GM19351 (cell line): ENCODE data around the gene ACVR1C.

Experiments
- ATAC-seq: cut with Tn5 transposase; IDR thresholded peaks from one replicate; pipeline ENCODE4 v1.9.1; 2021; ENCODE audit warnings: mild to moderate bottlenecking, moderate library complexity; ENCODE audit not compliant: unreplicated experiment

Gene ACVR1C

DNA sequence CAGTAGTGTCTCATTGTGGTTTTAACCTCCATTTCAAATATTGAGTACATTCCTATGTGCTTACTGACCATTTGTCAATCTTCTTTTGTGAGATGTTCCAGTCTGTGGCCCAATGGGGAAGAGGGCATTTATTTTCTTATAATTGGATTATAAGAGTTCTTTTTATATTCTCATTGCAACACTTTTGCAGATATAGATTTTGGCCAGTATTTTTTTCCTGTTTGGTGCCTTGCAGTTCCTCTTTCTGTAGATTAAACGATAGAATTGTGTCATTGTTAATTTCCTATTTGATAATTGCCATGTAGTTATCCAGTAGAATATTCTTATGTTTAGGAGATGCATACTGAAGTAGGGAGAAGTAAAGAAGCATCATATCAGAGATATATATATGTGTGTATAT lies 128.3 kb downstream of the ACVR1C start:
- ATAC-seq, result no peak

DNA sequence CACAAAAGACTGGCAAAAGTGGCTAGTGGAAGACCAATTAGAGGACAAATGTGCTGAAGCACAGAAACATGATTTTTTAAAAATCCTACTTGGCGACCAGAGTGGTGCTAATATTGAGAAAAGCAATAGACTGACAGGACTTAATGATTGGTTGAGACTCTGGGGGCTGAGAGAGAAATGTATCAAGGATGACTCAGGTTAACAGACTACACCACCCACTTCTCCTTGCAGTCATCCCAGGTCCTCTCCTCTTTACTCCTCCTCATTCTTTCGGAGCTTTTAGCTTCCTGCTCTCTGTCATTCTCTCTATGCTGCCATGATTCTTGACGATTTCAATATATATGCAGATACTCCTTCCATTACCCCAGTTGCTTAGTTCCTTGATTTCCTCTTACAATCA lies 130.2 kb downstream of the ACVR1C start:
- ATAC-seq, result no peak

DNA sequence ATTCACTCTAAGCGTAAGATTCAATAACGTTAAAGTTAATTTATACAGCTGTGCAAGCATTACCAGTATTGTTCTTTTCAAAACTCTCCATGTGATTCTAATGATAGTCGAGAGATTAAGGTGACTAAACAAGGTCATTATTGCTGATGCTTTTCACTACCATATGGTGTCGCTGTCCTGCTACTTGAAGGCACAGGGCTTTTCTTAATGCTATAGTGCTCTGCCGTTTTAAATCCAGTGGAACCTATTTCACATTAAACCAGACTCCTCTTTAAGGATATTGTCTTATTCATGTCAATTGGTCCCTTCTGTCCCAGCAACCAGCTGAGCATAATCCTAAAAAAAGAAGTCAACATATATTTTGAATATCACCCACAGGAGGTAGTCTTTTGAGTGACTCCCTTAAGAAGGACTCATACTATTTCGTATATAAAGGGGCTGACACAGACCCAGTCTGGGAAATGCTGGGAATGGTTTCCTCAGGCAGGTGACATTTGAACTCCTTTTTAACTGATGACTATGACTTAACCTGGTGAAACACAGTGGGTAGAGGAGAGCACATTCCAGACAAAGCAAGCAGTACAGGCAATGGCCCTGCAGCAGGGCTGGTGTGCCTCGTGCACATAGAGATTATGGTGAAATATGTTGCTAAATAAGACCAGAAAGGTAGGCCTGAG lies 130.9 kb downstream of the ACVR1C start:
- peak; percentile 94 for ATAC-seq

- ATAC-seq, result peak; percentile 97
Observed at GRCh38 chr2:157492189-157492773, 136.4 kb downstream of the ACVR1C start.

DNA sequence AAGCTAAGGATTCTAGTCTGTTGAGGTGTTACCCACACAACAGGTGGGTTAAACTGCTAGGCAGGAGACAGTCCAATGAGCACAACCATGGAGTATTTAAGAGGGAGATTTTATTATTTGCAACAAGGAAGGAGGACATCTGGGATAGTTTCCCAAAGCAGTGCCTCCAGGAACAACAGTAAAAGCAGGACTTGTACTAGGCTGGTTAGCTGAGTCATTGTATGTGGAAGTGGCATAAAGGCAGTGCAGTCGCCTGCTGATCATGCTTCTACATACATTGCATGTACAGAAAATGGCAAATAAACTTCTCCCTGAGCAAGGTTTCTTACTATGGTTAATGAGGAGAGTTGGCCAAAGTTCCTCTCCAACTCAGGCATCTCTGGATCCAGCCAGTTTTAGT lies 138.7 kb downstream of the ACVR1C start:
- no peak for ATAC-seq

- ATAC-seq, result no peak
Observed at GRCh38 chr2:157488877-157489276, 139.8 kb downstream of the ACVR1C start.

GRCh38 chr2:157487747-157488146 lies 140.9 kb downstream of the ACVR1C start:
- no peak for ATAC-seq

- no peak for ATAC-seq
Observed at GRCh38 chr2:157487271-157487610, 141.4 kb downstream of the ACVR1C start.

DNA sequence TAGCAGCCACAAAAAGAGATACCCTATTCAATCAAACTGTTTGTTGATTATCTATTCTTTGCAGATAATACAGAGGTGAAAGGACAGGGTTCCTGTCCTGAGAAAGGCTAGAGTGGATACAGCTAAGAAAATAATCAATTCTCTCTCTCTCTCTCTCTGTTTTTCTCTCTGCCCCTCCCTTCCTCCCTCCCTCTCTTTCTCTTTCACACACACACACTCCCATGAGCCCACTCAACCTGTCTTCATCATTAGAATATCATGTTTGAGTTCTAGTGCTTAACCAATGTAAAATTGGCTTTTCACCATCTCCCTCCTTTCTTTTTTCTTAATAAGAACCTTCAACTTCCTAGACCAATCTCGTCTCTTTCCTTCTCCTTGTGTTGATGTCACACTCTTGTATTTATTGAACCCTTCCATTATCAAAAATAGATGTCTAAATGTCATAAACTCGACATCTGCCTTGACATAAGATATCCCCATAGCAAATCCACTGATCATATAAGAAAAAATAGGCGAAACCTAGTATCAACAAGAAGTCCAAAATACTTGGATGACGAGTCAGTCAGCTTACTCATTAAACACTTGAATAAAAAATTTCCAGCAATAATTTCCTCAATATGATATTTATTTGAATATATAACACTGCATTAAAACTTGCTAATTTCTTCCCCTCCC lies 141.9 kb downstream of the ACVR1C start:
- ATAC-seq, result no peak

DNA sequence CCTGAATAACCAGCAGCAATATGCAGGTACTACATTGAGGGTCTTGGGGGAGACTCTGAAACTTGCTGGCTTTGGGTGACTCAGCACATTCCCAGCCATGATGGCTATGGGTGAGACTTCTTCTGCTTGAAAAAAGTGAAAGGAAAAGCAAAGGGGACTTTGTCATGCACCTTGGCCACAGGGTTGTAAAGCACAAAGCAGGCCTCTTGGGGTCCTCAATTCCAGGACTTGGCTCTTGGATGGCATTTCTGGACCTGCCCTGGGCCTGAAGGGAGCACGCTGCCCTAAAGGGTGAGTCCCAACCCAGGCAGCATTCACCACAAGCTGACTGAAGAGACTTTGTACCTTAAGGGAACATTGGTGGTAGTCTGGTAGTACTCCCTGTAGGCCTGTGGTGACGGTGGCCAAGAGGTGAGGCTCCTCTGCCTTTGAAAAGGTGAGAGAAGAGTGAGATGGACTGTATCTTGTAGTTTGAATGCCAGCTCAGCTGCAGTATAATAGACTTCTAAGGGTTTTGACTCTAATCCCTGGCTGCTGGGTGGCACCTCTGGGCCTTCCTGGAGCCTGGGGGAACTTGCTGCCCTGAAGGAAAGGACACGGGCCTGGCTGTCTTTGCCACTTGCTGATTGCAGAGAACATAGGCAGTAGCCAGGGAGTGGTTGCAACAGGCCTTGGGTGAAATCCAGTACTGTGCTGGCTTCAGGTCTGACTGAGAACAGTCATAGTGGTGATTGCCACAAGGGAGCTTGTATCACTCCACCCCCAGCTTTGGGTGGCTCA lies 148.3 kb downstream of the ACVR1C start:
- peak; percentile 81 for ATAC-seq

DNA sequence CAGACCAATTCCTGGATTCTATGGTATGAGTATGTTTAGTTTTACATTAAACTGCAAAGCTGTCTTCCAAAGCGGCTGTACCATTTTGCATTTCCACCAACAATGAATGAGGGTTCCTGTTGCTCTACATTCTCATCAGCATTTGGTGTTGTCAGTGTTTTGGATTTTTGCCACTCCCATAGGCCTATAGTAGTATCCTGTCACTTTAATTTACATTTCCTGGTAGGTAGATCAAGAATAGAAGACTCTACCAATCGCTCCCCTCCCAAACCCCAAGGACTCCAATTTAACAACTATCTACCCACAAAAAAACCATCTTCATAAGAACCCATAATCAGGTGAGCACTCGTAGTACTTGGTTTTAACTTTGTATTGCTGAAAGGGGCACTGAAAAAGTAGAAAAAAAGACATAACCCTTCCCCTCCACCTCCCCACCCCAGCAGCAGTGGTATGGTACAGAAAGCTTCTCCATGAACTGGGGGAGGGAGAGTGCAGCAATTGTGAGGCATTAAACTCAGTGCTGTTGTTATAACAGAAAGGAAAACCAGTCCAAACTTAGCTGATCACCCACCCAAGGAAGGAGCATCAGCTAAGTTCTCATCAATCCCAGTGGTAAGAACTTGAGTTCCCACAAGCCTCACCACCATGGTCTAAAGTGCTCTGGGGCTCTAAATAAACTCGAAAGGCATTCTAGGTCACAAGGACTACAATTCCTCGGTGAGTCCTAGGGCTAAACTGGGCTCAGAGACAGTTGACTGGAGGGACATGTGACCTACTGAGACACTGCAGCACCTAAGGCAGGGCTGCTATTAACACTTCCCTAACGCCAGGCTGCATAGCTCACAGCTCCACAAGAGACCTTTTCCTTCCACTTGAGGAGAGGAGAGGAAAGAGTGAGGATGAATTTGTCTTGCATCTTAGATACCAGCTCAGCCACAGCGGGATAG lies 149.3 kb downstream of the ACVR1C start:
- ATAC-seq, result peak; percentile 43

- ATAC-seq, result no peak
Observed at GRCh38 chr2:157477919-157478318, 150.7 kb downstream of the ACVR1C start.

- no peak for ATAC-seq
Observed at GRCh38 chr2:157476953-157477709, 151.5 kb downstream of the ACVR1C start.
